Kidney (tissue), 14 donors: Measurements from ENCODE around the gene GPRASP2. TPM values are rescaled to one million over a fixed set of nuclear protein-coding genes. Genes with fewer than 3 reads are reported as not detected.
A peak's percentile ranks its signal among the peaks of the same experiment; 100 is the strongest.

Experiments used
- DNase-seq, 5 donors: peaks; one replicate each; pipeline ENCODE4 v3.0.0-alpha.2; 2013 to 2020
- FAIRE-seq: peaks from 2 replicates; lab custom pipeline; 2012; peaks lifted over from hg19 to GRCh38; lab: Jason Lieb, UNC
- H3K27ac ChIP-seq, 2 donors: one replicate each; pipeline ENCODE4 v1.7.0; 2013; ENCODE audit warnings: low read depth in 2 of 2, low read length in 2 of 2, inconsistent platforms in 1 of 2
- H3K27me3 ChIP-seq: one replicate; pipeline ENCODE4 v1.7.1; 2013; ENCODE audit warnings: low read length, inconsistent platforms; ENCODE audit not compliant: control insufficient read depth, insufficient read depth
- H3K36me3 ChIP-seq, 3 donors: one replicate each; pipeline versions ENCODE4 v1.7.0 to v1.7.1; 2013; ENCODE audit warnings: low read length in 3 of 3, control low read depth in 1 of 3, inconsistent platforms in 1 of 3; ENCODE audit not compliant: insufficient read depth in 3 of 3, control insufficient read depth in 2 of 3
- H3K4me1 ChIP-seq, 3 donors: one replicate each; pipeline versions ENCODE4 v1.7.0 to v1.7.1; 2013; ENCODE audit warnings: low read length in 3 of 3, inconsistent platforms in 1 of 3, low read depth in 1 of 3; ENCODE audit not compliant: control insufficient read depth in 2 of 3, insufficient read depth in 2 of 3
- H3K4me3 ChIP-seq, 3 donors: one replicate each; pipeline versions ENCODE4 v1.7.0 to v1.8.1; 2013; ENCODE audit warnings: low read length in 3 of 3, control low read depth in 1 of 3, inconsistent platforms in 1 of 3
- H3K9ac ChIP-seq, 3 donors: one replicate each; pipeline versions ENCODE4 v1.7.0 to v1.7.1; 2013; ENCODE audit warnings: low read length in 3 of 3, control low read depth in 1 of 3, inconsistent platforms in 1 of 3
- H3K9me3 ChIP-seq, 3 donors: one replicate each; pipeline versions ENCODE4 v1.7.0 to v1.7.1; 2013; ENCODE audit warnings: low read length in 3 of 3, control low read depth in 1 of 3, inconsistent platforms in 1 of 3; ENCODE audit not compliant: control insufficient read depth in 2 of 3, insufficient read depth in 1 of 3
- CTCF ChIP-seq: IDR thresholded peaks from 3 replicates; pipeline ENCODE4 v1.5.1; 2012; ENCODE audit warnings: mild to moderate bottlenecking, moderate library complexity, borderline replicate concordance; ENCODE audit not compliant: insufficient read depth; ENCODE audit errors: extremely low read depth
- intact Hi-C: fragments of 100-400 bp; cut with DNase I; formaldehyde crosslinking; loops from one replicate; pipeline ENCODE4 v1.11.1; 2022
- polyA plus RNA-seq: library from polyadenylated mRNA; stranded (reverse); fragments of 350-450 nt; fragmentation: Illumina TruSeq; extraction: RNeasy Lipid Tissue Mini Kit (QIAGEN cat#74804); gene quantifications from one replicate; pipeline ENCODE4 v1.2.3, GENCODE V29; 2014; ENCODE audit warnings: low read depth, low replicate concordance; ENCODE audit not compliant: insufficient read depth
- total RNA-seq: library from RNA; stranded (reverse); fragmentation: NEBNext Ultra II Directional; extraction: Animal tissue kit (Norgen Biotek cat#: 25700); gene quantifications from one replicate; pipeline ENCODE4 v1.2.1, GENCODE V29; 2021
- donor health status: control.
- donor health status: control.
- donor health status: control.
- donor health status: control.
- donor health status: control.
- donor health status: DM: yes; HTN: yes; CAD: no.
- donor health status: Normal renal cell carcinoma (clear cell type).

Gene GPRASP2
- total and polyA plus RNA-seq, 2 donors from 2014 or later: 11.4 to 12.4 TPM

- DNase-seq (no peak), FAIRE-seq (no peak)
- no peaks in the 10 kb centered on the region for H3K4me1 ChIP-seq
- no peak overlapping the region for H3K27ac ChIP-seq
- intact Hi-C loops: no loop called here
- H3K9me3 ChIP-seq: no peaks in the 10 kb centered on the region
- H3K27me3 ChIP-seq: no peaks in the 10 kb centered on the region
- H3K9ac ChIP-seq: no peak overlapping the region
- no peak for TF ChIP-seq CTCF
- no peaks in the 10 kb centered on the region for H3K36me3 ChIP-seq
- no peak overlapping the region for H3K4me3 ChIP-seq
These were observed 16.4 kb downstream of the GPRASP2 start for GRCh38 chrX:102728646-102729045.

- H3K9ac ChIP-seq: no peak overlapping the region
- DNase-seq (peak in 2 of 5 donors; percentile 15 to 26), FAIRE-seq (no peak)
- no peaks in the 10 kb centered on the region for H3K36me3 ChIP-seq
- H3K9me3 ChIP-seq: no peaks in the 10 kb centered on the region
- no peaks in the 10 kb centered on the region for H3K27me3 ChIP-seq
- no peak for TF ChIP-seq CTCF
- H3K4me3 ChIP-seq: no peak overlapping the region
- no peak overlapping the region for H3K27ac ChIP-seq
- H3K4me1 ChIP-seq: no peaks in the 10 kb centered on the region
- intact Hi-C loops: no loop called here
These were observed 27.4 kb downstream of the GPRASP2 start for GRCh38 chrX:102739657-102740056.

GRCh38 chrX:102744307-102744706 lies 32.1 kb downstream of the GPRASP2 start:
- intact Hi-C loops: no loop called here
- H3K9ac ChIP-seq: no peak overlapping the region
- no peak overlapping the region for H3K27ac ChIP-seq
- no peaks in the 10 kb centered on the region for H3K9me3 ChIP-seq
- no peaks in the 10 kb centered on the region for H3K4me1 ChIP-seq
- no peak for DNase-seq
- no peaks in the 10 kb centered on the region for H3K36me3 ChIP-seq
- TF ChIP-seq CTCF: no peak
- H3K4me3 ChIP-seq: no peak overlapping the region
- H3K27me3 ChIP-seq: no peaks in the 10 kb centered on the region
- no peak for FAIRE-seq

- Histone ChIP-seq H3K9me3 (no peaks in the 10 kb centered on the region), H3K36me3 (no peaks in the 10 kb centered on the region), H3K4me1 (no peaks in the 10 kb centered on the region), H3K27me3 (no peaks in the 10 kb centered on the region), H3K4me3 (peak overlapping the region in 1 of 3 donors; percentile 59), H3K27ac (no peak overlapping the region), H3K9ac (no peak overlapping the region)
- DNase-seq: no peak
- no peak for TF ChIP-seq CTCF
- intact Hi-C loops: no loop called here
- no peak for FAIRE-seq
These were observed 33.2 kb downstream of the GPRASP2 start for GRCh38 chrX:102745513-102745856.
